ENCODE measurements around the gene NIM1K. TPM values are rescaled to one million over a fixed set of nuclear protein-coding genes. Genes with fewer than 3 reads are reported as not detected.

NIM1K gene
- total and polyA plus RNA-seq, 2 of the 4 experiments (the other 2 are of a cell fraction), result 0.54 to 0.68 TPM

GRCh38 chr5:43244823-43245565 is 53.0 kb downstream of the NIM1K start:
- no peak overlapping the region for H4K5ac ChIP-seq (ENCODE audit: low read depth, low read length)
- no TSS peak for BruUV-seq (replicated peaks)
- no peak overlapping the region for H2BK5ac ChIP-seq (ENCODE audit: low read depth, low read length, poor library complexity, severe bottlenecking)
- H2AK5ac ChIP-seq (ENCODE audit: low read depth, low read length), result no peak overlapping the region
- H2AFZ ChIP-seq (replicated peaks; ENCODE audit: low read length, poor library complexity), result no peak overlapping the region
- dilution Hi-C loops (cut with HindIII; ENCODE audit: low sequenced_read_pairs, unreplicated experiment), result no loop called here
- ChIA-PET CTCF (no interaction called here), POLR2A (ENCODE audit: unreplicated experiment) (no interaction called here)
- 20% methylated on average over 1 of the region's 11 CpGs; no CpG with 5 or more reads in 1 of the 2 experiments for WGBS, 2 experiments (ENCODE audit: extremely low coverage in 2 of 2, insufficient read length in 1 of 2)
- H3K9ac ChIP-seq (ENCODE audit: low read depth, low read length), result no peak overlapping the region
- H3K9me3 ChIP-seq (ENCODE audit: control insufficient read depth, insufficient read depth, low read length), result no peaks in the 10 kb centered on the region
- peaks cover 5% of the 10 kb centered on the region; the same call in 1 of the 2 replicates for H3K27me3 ChIP-seq (ENCODE audit: control insufficient read depth, insufficient read depth, low read length)
- no peak overlapping the region for H3K14ac ChIP-seq (replicated peaks; ENCODE audit: low read depth, low read length)
- no peak overlapping the region for H3K4ac ChIP-seq (ENCODE audit: low read depth, low read length)
- no peaks in the 10 kb centered on the region for H3K79me1 ChIP-seq (ENCODE audit: low read depth in 1 of 2, low read length in 2 of 2)
- in situ Hi-C loops (cut with MboI; ENCODE audit: low sequenced_read_pairs), result no loop called here
- no peak overlapping the region for H3K4me3 ChIP-seq (ENCODE audit: insufficient read depth, low read depth, low read length)
- no peak overlapping the region for H2BK20ac ChIP-seq (ENCODE audit: low read depth, low read length)
- H3K9me1 ChIP-seq (ENCODE audit: insufficient read depth, low read length), result no peaks in the 10 kb centered on the region
- no peak overlapping the region for H4K91ac ChIP-seq (ENCODE audit: insufficient read depth, low read depth, low read length)
- no peak overlapping the region for H2AK9ac ChIP-seq (replicated peaks; ENCODE audit: low read depth, low read length, poor library complexity)
- H3K56ac ChIP-seq (ENCODE audit: extremely low read depth, insufficient read depth, low read length), result no peak overlapping the region
- H3K18ac ChIP-seq (ENCODE audit: low read depth, low read length), result no peak overlapping the region
- no peak overlapping the region for H2BK120ac ChIP-seq (ENCODE audit: low read depth, low read length)
- no peaks in the 10 kb centered on the region for H4K20me1 ChIP-seq (ENCODE audit: insufficient read depth, low read length)
- no peak for ATAC-seq (ENCODE audit: low read depth)
- no peaks in the 10 kb centered on the region for H3K4me1 ChIP-seq (ENCODE audit: control insufficient read depth, insufficient read depth, low read length)
- DNase-seq, result no peak
- intact Hi-C loops (cut with micrococcal nuclease), result no loop called here
- no peak overlapping the region for H3K27ac ChIP-seq (ENCODE audit: insufficient read depth, low read length)
- H3K4me2 ChIP-seq (ENCODE audit: low read depth, low read length), result no peak overlapping the region
- no peaks in the 10 kb centered on the region for H3K36me3 ChIP-seq (ENCODE audit: control insufficient read depth, insufficient read depth, low read length)
- H4K8ac ChIP-seq (ENCODE audit: low read depth in 2 of 2, low read length in 2 of 2), result no peak overlapping the region
- no peak overlapping the region for H2BK15ac ChIP-seq (ENCODE audit: low read depth, low read length)
- H3K23ac ChIP-seq (ENCODE audit: low read depth, low read length), result no peak overlapping the region
- TF ChIP-seq NFE2L2 (IDR thresholded peaks at IDR 0.05; ENCODE audit: low read depth, low read length) (no peak), ELK1 (IDR thresholded peaks at IDR 0.05; ENCODE audit: borderline replicate concordance, low read depth, low read length) (no peak), SMC3 (IDR thresholded peaks at IDR 0.05; ENCODE audit: low read depth, low read length) (no peak), RFX5 (IDR thresholded peaks at IDR 0.05; ENCODE audit: low read depth, low read length) (no peak), BHLHE40 (IDR thresholded peaks at IDR 0.05; ENCODE audit: low read depth, low read length) (no peak), USF2 (IDR thresholded peaks at IDR 0.05; ENCODE audit: low read depth, low read length) (no peak), MAZ (IDR thresholded peaks at IDR 0.05; ENCODE audit: borderline replicate concordance, low read depth, low read length) (no peak), POLR2A (IDR thresholded peaks at IDR 0.05; ENCODE audit: low read depth, low read length) (no peak), CEBPB (IDR thresholded peaks at IDR 0.05; ENCODE audit: low read depth, low read length) (no peak), RAD21 (IDR thresholded peaks at IDR 0.05; ENCODE audit: low read length) (no peak), RCOR1 (IDR thresholded peaks at IDR 0.05; ENCODE audit: insufficient replicate concordance, low read length) (no peak), MAFK (IDR thresholded peaks at IDR 0.05; ENCODE audit: low read depth, low read length) (no peak), CHD1 (IDR thresholded peaks at IDR 0.05; ENCODE audit: low read depth, low read length) (no peak)

Measured in IMR-90 (cell line).